AG04449 (cell line): ENCODE measurements around the gene LRP6.

Source experiments
- CTCF ChIA-PET: fragments of 350-600 bp; formaldehyde crosslinking; extraction: SDS; loops from one replicate; lab custom pipeline; 2021; ENCODE audit warnings: antibody characterized with exemption; lab: Yijun Ruan, JAX
- POLR2A ChIA-PET: fragments of 400-600, 350-600 bp; formaldehyde crosslinking; extraction: SDS; loops from one replicate; lab custom pipeline; 2020; ENCODE audit warnings: antibody characterized with exemption, inconsistent platforms; lab: Yijun Ruan, JAX
- DNase-seq: peaks from one replicate; pipeline ENCODE4 v3.0.0-alpha.2; 2010; ENCODE audit warnings: low read depth, low spot score
- H3K4me3 ChIP-seq: 2 replicates; pipeline ENCODE4 v1.5.1; 2011; ENCODE audit warnings: low read depth, mild to moderate bottlenecking, control low read depth, low read length
- CTCF ChIP-seq: IDR thresholded peaks from one replicate; pipeline ENCODE4 v1.5.1; 2011; ENCODE audit warnings: mild to moderate bottlenecking, moderate library complexity, low read length, control low read depth, inconsistent platforms; ENCODE audit not compliant: insufficient read depth; ENCODE audit errors: missing control alignments

Gene LRP6

GRCh38 chr12:12216349-12217017 lies 50.4 kb downstream of the LRP6 start:
- no peak overlapping the region for H3K4me3 ChIP-seq
- POLR2A ChIA-PET = interaction anchor here (0.8 kb wide), 1 partner anchor 50 kb away, joined by 3 read pairs; the partner anchor contains the start of gene LRP6
- CTCF ChIA-PET = interaction anchor here (0.7 kb wide), 1 partner anchor 76 kb away, joined by 3 read pairs; no protein-coding TSS in a partner anchor
- TF ChIP-seq CTCF = no peak
- no peak for DNase-seq

GRCh38 chr12:12214635-12215131 lies 52.2 kb downstream of the LRP6 start:
- H3K4me3 ChIP-seq = no peak overlapping the region
- no peak for TF ChIP-seq CTCF
- no peak for DNase-seq
- CTCF ChIA-PET = interaction anchor here (1.0 to 1.4 kb wide), 3 partner anchors 39 to 114 kb away, joined by 3 to 5 read pairs (median 3); no protein-coding TSS in a partner anchor
- POLR2A ChIA-PET = no interaction called here

GRCh38 chr12:12214201-12214600 lies 52.6 kb downstream of the LRP6 start:
- no peak for DNase-seq
- ChIA-PET CTCF (interaction anchor here (1.0 to 1.4 kb wide), 3 partner anchors 40 to 114 kb away, joined by 3 to 5 read pairs (median 3); no protein-coding TSS in a partner anchor), POLR2A (no interaction called here)
- no peak overlapping the region for H3K4me3 ChIP-seq
- no peak for TF ChIP-seq CTCF

- ChIA-PET POLR2A (no interaction called here), CTCF (no interaction called here)
- no peak for DNase-seq
- TF ChIP-seq CTCF = no peak
- H3K4me3 ChIP-seq = no peak overlapping the region
Measured at GRCh38 chr12:12212769-12213168, 54.1 kb downstream of the LRP6 start.

GRCh38 chr12:12210983-12211382 lies 55.9 kb downstream of the LRP6 start:
- POLR2A ChIA-PET = no interaction called here
- TF ChIP-seq CTCF = no peak
- no peak overlapping the region for H3K4me3 ChIP-seq
- CTCF ChIA-PET = no interaction called here
- DNase-seq = no peak

GRCh38 chr12:12210416-12210815 lies 56.4 kb downstream of the LRP6 start:
- DNase-seq = no peak
- no peak overlapping the region for H3K4me3 ChIP-seq
- CTCF ChIA-PET = no interaction called here
- no peak for TF ChIP-seq CTCF
- POLR2A ChIA-PET = no interaction called here
